Measurements from ENCODE around the gene KIFC3.

DNA sequence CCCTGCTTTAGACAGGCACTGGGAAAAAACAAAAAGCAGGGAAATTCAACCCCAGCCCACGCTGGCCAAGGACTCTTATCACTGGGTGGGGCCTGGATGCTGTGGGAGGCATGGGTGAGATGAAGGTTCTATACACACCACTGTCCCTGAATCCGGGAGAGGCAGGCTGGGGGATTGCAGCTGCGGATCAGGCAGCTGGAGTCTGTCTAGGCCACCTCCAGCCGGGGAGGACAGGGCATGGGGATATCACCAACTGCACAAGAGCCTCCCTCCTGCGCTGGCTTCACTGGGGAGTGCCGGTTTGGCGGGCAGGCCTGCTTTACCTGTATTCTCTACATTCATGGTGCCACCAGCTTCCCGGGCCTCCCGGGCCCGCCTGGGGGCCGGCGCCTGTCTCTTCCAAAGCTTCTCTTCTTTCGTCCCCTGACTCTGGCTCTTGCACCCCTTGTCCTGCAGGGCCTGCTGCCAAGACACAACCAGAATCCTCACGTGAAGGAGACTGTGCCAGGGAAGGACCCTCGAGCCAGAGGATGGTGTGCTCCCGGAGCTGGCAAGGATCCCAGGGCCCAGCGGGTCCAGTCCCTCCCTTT is 13.9 kb downstream of the KIFC3 start:
- TF ChIP-seq, protein P1, sequence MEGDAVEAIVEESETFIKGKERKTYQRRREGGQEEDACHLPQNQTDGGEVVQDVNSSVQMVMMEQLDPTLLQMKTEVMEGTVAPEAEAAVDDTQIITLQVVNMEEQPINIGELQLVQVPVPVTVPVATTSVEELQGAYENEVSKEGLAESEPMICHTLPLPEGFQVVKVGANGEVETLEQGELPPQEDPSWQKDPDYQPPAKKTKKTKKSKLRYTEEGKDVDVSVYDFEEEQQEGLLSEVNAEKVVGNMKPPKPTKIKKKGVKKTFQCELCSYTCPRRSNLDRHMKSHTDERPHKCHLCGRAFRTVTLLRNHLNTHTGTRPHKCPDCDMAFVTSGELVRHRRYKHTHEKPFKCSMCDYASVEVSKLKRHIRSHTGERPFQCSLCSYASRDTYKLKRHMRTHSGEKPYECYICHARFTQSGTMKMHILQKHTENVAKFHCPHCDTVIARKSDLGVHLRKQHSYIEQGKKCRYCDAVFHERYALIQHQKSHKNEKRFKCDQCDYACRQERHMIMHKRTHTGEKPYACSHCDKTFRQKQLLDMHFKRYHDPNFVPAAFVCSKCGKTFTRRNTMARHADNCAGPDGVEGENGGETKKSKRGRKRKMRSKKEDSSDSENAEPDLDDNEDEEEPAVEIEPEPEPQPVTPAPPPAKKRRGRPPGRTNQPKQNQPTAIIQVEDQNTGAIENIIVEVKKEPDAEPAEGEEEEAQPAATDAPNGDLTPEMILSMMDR (IDR thresholded peaks at IDR 0.05; ENCODE audit: low read depth, low read length), result no peak
- no peak for TF ChIP-seq EZH2phosphoT487 (IDR thresholded peaks at IDR 0.05; ENCODE audit: low read depth)

All from OCI-LY3 (cell line).